ENCODE measurements around the gene METTL15. TPM values are rescaled to one million over a fixed set of nuclear protein-coding genes. Genes with fewer than 3 reads are reported as not detected.

The METTL15 gene
- total RNA-seq, 4 donors from 2014 or later: 9.2 to 22.5 (median 19.2) TPM

DNA sequence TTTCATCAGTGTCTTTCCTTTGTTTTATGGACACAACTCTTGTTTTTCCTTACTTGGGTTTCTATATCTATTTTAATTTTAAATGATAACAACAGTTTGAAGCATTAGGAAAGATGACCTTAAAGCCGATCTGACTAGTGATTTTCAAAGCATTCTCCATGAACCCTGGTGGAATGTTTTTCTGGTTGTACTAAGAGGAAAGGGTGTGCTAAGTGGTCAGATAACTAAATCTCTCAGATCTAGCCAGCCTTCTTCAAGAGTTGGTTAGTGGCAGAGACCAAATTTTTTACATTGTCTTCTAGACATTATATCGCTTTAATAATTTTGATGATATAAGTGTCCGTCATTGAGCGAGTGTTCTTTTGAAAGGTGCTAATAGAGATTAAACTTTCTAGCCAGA lies 134.4 kb downstream of the METTL15 start:
- WGBS, 2 donors (ENCODE audit: low coverage in 1 of 2): 94 to 98% methylated on average over 4 of the region's 4 CpGs
- Histone ChIP-seq H3K4me3 (no peak overlapping the region), H3K36me3 (no peaks in the 10 kb centered on the region), H3K9me3 (no peaks in the 10 kb centered on the region), H3K27ac (no peak overlapping the region), H3K4me1 (no peaks in the 10 kb centered on the region), H3K27me3 (no peaks in the 10 kb centered on the region)
- in situ Hi-C loops (cut with MboI; ENCODE audit: low pct_ligation_motif_present in 1 of 4, low pct_unique_long_range_greater_than_20kb in 1 of 4, low sequenced_read_pairs in 3 of 4) (no loop called here), intact Hi-C loops (cut with DNase I; ENCODE audit: low total_unique reads) (no loop called here)
- DNase-seq: no peak
- TF ChIP-seq, protein P1, sequence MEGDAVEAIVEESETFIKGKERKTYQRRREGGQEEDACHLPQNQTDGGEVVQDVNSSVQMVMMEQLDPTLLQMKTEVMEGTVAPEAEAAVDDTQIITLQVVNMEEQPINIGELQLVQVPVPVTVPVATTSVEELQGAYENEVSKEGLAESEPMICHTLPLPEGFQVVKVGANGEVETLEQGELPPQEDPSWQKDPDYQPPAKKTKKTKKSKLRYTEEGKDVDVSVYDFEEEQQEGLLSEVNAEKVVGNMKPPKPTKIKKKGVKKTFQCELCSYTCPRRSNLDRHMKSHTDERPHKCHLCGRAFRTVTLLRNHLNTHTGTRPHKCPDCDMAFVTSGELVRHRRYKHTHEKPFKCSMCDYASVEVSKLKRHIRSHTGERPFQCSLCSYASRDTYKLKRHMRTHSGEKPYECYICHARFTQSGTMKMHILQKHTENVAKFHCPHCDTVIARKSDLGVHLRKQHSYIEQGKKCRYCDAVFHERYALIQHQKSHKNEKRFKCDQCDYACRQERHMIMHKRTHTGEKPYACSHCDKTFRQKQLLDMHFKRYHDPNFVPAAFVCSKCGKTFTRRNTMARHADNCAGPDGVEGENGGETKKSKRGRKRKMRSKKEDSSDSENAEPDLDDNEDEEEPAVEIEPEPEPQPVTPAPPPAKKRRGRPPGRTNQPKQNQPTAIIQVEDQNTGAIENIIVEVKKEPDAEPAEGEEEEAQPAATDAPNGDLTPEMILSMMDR (IDR thresholded peaks at IDR 0.05): no peak

DNA sequence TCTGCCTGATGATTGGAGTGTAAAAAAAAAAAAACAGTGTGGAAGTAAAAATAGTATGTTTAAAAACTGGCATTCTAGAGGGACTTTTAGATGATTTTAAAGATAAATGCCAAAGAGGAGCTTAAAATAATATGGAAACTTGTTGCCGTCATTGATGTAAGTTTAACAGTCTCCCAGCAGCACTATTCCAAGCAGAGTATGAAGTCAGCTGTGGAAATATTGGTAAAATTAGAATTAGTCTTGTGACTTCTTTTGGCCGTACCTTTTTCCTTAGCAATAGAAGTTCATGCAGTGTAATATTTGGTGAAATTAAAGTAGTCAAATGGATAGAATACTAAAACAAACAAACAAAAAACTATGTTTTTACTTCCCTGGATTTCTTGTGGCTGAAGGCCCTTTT lies 134.9 kb downstream of the METTL15 start:
- WGBS, 2 donors (ENCODE audit: low coverage in 1 of 2): 84 to 96% methylated on average over 2 of the region's 2 CpGs
- Histone ChIP-seq H3K36me3 (no peaks in the 10 kb centered on the region), H3K4me3 (no peak overlapping the region), H3K4me1 (no peaks in the 10 kb centered on the region), H3K27me3 (no peaks in the 10 kb centered on the region), H3K27ac (no peak overlapping the region), H3K9me3 (no peaks in the 10 kb centered on the region)
- intact Hi-C loops (cut with DNase I; ENCODE audit: low total_unique reads) (no loop called here), in situ Hi-C loops (cut with MboI; ENCODE audit: low pct_ligation_motif_present in 1 of 4, low pct_unique_long_range_greater_than_20kb in 1 of 4, low sequenced_read_pairs in 3 of 4) (no loop called here)
- no peak for TF ChIP-seq POLR2AphosphoS5 (IDR thresholded peaks at IDR 0.05)
- no peak for TF ChIP-seq EP300 (IDR thresholded peaks at IDR 0.05; ENCODE audit: low read depth)
- TF ChIP-seq POLR2A (IDR thresholded peaks at IDR 0.05): no peak
- TF ChIP-seq, protein P1 (IDR thresholded peaks at IDR 0.05): no peak
- DNase-seq: no peak

DNA sequence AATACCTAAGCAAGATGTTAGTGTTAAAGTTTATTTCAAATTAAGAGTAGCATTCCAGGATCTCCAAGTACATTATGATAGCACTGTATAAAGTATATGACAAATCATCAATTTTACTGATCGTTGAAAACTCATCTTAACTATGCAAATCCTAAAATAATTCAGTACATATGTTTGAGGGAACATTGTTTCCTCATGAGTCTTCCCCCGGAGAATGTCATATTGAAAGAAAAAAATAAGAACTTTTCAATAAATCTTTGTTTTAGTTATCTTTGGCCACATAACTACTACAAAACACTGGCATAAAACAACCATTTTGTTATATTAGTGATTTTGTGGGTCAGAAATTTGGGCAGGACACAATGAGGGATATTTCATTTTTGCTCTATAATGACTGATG lies 135.4 kb downstream of the METTL15 start:
- DNase-seq: no peak
- Histone ChIP-seq H3K9me3 (no peaks in the 10 kb centered on the region), H3K36me3 (no peaks in the 10 kb centered on the region), H3K27me3 (no peaks in the 10 kb centered on the region), H3K4me3 (no peak overlapping the region), H3K27ac (no peak overlapping the region), H3K4me1 (no peaks in the 10 kb centered on the region)
- 89 to 92% methylated on average over 2 of the region's 2 CpGs for WGBS, 2 donors (ENCODE audit: low coverage in 1 of 2)
- in situ Hi-C loops (cut with MboI; ENCODE audit: low pct_ligation_motif_present in 1 of 4, low pct_unique_long_range_greater_than_20kb in 1 of 4, low sequenced_read_pairs in 3 of 4): no loop called here
- intact Hi-C loops (cut with DNase I; ENCODE audit: low total_unique reads): no loop called here
- TF ChIP-seq POLR2AphosphoS5 (IDR thresholded peaks at IDR 0.05) (no peak), EP300 (IDR thresholded peaks at IDR 0.05; ENCODE audit: low read depth) (no peak), POLR2A (IDR thresholded peaks at IDR 0.05) (no peak)
- TF ChIP-seq, protein P1 (IDR thresholded peaks at IDR 0.05): no peak

DNA sequence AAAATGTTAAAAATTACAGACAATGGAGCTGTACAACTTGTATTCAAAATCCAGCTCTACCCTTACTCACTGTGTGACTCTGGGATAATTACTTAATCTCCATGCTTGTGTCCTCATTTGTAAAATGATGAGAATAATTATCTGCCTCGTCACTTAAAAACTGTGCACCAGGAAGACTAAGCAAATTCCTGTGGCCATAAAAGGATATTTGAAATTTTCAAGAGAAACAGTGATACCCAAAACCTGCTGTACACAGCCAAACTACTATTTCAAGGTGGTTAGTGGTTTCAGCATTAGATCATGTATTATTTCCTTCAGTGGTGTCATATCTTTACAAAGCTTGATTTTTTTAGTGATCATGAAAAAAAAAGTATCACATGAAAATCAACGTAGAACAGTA lies 136.9 kb downstream of the METTL15 start:
- Histone ChIP-seq H3K27ac (no peak overlapping the region), H3K27me3 (no peaks in the 10 kb centered on the region), H3K9me3 (no peaks in the 10 kb centered on the region), H3K36me3 (no peaks in the 10 kb centered on the region), H3K4me3 (no peak overlapping the region), H3K4me1 (no peaks in the 10 kb centered on the region)
- in situ Hi-C loops (cut with MboI; ENCODE audit: low pct_ligation_motif_present in 1 of 4, low pct_unique_long_range_greater_than_20kb in 1 of 4, low sequenced_read_pairs in 3 of 4): no loop called here
- TF ChIP-seq EP300 (IDR thresholded peaks at IDR 0.05; ENCODE audit: low read depth) (no peak), POLR2A (IDR thresholded peaks at IDR 0.05) (no peak), POLR2AphosphoS5 (IDR thresholded peaks at IDR 0.05) (no peak)
- TF ChIP-seq, protein P1 (IDR thresholded peaks at IDR 0.05): no peak
- whole genome bisulfite sequencing, 2 donors (ENCODE audit: low coverage in 1 of 2): 92 to 93% methylated on average over 2 of the region's 2 CpGs
- intact Hi-C loops (cut with DNase I; ENCODE audit: low total_unique reads): no loop called here
- no peak for DNase-seq

Data from transverse colon (tissue), 4 donors.